ENCODE data around the gene SLC25A47.
A peak's percentile ranks its signal among the peaks of the same experiment; 100 is the strongest.
"Not testable (repeated sequence)": the region's sequence is repeated elsewhere in the genome, so short reads cannot be mapped to it uniquely, and the experiment has no call there.

The SLC25A47 gene

DNA sequence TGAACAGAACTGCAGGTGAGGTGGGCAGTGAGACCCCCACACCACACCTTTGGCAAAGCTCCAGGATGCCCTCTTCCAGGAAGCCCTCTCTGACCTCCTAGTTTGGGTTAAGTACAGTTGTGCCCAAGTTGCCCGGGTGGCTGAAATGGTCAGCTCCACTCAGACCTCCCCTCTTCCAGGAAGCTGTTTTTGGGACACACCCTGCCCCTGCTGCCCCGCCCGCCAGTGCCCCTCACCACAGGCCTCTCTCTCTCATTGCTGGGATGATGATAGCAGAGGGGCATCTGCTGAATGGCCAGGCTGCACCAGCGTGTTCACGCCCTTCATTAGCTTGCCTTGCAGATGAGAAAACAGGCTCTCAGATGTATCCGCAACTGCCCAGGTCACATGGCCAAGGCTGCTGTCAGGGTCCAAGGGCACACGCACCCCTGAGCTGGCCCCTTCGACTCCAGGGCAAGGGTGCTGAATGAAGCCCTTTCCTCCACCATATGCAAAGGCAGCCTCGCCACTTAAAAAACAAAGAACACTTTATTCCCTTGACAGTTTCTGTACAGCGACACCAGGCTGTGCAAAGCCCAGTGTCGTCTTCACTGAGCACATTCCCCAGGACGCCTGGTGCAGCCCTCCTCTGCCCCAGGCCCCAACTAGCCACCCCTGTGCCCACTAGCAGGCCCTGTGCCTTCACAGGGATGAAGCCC is 32.4 kb upstream of the SLC25A47 start:
- DNase-seq = no peak

DNA sequence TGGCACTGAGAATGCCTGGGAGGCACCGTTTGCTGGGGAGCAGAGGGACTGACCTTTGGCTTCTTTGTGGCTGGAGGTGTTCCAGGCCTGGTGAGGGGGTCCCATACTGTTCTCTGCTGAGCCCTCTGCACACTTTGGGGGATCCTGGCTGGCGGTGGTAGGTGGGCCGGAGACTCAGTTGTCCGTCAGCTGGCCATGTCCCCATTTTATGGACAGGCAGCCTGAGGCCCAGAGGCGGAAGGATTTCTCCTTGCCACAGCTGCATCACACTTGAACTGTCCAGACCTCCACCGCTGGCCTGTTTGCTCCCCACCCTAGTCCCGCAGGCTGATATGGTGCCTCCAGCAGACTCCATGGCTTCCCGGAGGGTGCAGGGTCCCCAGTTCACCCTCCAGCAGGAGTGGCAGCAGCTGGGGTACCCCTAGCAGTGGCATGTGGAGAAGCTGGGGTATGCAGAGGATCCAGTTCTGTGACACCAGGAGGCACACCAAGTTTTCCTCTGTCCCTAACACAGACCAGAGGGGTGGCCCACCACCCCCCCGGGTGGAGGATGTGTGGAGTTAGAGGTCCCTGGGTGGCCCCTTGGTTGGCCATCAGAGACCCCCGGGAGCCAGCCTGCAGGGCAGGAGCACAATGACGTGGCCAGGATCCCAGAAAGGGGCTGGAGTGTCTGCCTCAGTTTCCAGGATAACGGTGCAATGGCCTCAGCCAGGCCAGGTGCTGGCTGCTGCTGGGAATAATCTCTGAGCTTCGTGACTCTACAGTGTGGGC is 31.6 kb upstream of the SLC25A47 start:
- DNase-seq = no peak

DNA sequence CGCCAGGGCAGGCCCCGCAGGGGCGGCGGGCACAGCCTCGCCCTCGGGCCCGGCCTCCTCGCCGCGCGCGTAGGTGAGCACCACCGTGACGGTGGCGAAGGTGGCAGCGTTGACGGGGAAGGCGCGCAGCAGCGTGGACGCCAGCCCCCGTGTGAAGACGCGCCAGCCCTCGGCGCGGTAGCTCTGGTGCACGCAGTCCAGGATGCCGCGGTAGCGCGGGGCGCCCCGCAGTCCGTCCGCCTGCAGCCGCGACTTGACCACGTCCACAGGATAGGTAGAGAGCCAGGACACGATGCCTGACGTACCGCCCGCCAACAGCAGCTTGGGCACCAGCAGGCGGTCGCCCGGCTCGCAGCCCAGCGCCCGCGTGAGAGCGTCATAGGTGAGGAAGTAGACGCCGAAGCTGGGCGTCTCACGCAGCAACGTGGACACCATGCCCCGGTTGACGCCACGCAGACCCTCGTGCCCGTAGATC is 30.8 kb upstream of the SLC25A47 start:
- DNase-seq = no peak

DNA sequence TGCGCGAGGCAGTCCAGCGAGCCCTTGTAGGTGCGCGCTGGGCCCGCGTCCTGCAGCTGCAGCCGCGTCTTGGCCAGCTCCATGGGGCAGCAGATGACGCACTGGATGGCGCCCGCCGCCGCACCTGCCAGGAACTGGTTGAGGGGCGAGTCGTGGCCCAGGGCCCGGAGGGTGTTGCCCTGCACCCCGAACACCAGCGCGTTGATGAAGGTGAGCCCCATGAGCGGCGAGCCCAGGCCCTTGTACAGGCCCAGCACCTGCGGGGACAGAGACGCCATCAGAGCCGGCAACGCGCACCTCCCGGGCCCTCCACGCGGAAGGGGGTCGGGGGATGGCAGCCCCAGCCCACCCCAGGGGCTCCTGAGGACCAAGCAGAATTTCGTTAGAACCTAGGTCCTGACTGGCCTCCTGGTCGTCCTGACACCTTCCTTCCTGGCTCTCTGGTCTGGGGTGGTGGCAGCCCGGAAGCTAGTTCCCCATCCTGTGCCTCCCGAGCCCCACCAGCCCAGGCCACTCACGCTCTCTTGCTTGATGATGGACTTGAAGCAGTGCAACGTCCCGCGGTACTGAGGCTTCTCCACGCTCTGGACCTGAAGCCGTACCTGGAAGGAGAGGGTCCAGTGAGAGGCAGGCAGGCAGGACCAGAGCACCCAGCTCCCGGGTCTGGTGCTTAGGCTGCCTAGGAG is 30.2 kb upstream of the SLC25A47 start:
- no peak for DNase-seq

DNA sequence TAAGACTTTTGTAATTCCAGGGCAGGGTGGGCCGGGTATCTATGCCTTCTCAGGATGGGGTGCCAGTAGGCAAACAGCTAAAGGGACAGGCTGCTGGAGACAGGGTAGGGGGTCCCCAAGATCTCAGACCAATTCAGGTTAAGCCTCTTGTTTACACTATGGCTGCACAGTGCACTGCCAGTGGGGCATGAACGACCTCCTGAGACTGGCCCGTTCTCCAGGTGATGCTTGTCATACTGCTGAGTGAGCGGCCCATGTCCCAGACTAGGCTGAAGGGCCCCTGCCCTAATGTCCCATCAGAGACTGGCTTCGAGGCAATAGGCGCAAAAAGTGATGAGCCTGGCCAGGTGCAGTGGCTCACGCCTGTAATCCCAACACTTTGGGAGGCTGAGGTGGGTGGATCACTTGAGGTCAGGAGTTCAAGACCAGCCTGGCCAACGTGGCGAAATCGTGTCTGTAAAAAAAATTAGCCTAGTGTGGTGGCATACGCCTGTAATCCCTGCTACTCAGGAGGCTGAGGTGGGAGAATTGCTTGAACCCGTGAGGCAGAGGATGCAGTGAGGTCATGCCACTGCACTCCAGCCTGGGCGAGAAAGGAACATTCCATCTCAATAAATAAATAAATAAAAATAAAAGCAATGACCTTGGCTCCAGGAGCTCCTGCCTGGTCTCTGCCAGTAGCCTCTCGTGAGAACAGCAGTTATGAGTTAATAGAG is 29.5 kb upstream of the SLC25A47 start:
- no peak for DNase-seq

DNA sequence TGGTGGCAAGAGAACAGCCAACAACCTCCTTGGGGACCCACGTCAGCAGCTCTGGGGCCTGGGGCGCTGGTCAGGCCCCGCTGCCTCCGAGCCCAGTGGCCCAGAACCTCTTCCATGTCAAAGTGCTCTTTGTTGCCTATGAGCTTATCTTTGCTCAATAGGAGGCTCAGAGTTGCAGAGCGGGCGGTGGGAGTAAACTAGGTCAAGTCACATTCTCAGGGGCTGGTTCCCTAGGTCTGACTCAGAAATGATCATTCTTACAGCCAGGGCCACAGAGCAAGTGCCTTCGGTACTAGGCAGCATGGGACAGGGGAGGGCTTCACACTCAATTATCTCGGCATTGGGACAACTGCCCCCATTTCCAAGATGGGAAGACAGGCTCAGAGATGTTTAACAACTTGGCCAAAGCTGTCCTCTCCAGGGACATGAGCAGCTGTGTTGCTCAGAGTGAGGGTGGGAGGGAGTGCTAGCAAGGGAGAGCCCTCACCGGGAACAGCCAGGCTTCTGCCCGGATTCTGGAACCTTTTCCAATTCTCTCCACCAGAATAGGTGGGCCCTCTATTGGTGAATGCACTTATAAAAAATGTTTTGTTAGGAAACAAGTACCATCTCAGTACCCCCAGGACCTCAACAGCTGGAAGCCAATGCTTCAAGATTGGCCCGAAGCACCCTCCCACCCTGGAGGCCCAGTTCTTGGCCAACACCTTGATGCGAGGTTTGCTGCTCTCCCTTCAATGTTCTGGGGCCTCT is 28.8 kb upstream of the SLC25A47 start:
- no peak for DNase-seq

DNA sequence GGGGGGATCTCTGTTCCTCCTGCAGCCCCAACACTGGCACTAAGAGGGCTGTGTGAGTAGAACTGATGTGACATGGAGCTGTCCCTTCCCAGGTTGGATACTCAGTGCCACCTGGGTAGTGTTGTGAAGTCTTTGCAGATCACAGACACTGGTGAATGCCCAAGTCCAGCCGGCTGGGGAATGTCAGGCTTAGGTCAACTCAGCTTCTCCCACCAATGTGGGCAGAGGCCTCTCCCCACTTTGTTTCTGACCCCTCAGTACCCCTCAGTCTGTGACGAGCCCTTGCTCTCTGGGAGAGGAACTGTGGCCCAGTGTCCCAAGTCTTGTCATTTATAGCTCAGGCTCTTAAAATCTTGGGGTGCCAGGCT is 28.2 kb upstream of the SLC25A47 start:
- no peak for DNase-seq

DNA sequence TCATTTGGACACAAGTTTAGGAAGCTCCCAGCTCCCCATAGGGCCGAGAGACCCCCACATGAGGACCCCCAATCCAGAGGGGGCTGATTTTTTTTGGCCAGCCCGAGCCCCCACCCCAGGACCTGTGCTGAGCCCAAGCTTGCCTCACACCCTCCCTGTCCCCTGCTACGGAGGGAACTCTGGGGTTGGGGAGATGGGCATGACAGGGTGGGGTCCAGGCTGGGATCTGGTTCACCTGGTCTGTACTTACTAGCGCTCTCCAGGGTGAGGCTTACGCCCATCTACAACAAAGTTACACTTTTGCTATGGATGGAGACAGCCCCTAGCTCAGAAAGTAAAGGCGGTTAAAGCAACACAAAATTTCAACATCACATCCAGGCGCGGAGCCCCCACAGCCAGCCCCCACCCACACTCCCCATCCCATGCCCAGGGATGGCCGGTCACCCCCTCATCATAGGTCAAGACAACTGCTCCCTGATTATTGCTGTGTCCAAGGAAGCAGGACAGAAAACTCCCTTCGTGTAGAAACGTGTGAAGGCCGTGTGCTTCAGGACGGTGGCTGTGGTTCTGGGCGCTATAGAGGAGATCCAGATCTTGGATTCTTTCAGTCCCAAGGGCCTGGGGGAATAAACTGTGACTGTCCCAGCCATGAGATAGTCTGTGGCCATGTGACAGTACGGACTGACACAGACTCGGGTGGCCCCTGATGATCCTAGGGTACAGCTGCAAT is 27.6 kb upstream of the SLC25A47 start:
- DNase-seq = no peak

DNA sequence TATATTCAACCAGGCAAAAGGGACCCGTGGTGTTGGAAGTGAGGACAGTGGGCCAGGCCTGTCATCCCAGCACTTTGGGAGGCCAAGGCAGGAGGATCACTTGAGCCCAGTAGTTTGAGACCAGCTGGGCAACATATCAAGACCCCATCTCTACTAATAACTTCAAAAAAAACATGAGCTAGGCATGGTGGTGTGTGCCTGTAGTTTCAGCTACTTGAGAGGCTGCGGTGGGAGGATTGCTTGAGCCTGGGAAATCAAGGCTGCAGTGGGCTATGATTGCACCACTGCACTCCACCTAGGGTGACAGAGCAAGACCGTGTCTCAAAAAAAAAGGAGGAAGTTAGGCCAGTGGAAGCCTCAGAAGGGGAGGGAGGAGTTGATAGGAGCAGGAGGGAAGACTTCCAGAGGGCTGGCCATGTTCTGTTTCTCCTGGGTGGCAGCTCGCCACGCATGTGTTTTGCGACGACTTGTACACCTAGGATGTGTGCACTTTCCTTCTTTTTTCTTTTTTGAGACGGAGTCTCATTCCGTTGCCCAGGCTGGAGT is 27.0 kb upstream of the SLC25A47 start:
- DNase-seq = peak; percentile 30

DNA sequence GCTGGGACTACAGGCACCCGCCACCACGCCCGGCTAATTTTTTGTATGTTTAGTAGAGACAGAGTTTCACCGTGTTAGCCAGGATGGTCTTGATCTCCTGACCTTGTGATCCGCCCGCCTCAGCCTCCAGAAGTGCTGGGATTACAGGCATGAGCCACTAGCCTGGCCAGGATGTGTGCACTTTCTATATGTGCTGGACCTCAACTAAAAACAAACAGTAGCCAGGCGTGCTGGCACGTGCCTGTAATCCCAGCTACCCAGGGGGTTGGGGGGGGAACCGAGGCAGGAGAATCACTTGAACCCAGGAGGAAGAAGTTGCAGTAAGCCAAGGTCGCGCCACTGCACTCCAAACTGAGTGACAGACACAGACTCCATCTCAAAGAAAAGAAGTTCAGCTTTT is 26.4 kb upstream of the SLC25A47 start:
- not testable (repeated sequence) for DNase-seq

DNA sequence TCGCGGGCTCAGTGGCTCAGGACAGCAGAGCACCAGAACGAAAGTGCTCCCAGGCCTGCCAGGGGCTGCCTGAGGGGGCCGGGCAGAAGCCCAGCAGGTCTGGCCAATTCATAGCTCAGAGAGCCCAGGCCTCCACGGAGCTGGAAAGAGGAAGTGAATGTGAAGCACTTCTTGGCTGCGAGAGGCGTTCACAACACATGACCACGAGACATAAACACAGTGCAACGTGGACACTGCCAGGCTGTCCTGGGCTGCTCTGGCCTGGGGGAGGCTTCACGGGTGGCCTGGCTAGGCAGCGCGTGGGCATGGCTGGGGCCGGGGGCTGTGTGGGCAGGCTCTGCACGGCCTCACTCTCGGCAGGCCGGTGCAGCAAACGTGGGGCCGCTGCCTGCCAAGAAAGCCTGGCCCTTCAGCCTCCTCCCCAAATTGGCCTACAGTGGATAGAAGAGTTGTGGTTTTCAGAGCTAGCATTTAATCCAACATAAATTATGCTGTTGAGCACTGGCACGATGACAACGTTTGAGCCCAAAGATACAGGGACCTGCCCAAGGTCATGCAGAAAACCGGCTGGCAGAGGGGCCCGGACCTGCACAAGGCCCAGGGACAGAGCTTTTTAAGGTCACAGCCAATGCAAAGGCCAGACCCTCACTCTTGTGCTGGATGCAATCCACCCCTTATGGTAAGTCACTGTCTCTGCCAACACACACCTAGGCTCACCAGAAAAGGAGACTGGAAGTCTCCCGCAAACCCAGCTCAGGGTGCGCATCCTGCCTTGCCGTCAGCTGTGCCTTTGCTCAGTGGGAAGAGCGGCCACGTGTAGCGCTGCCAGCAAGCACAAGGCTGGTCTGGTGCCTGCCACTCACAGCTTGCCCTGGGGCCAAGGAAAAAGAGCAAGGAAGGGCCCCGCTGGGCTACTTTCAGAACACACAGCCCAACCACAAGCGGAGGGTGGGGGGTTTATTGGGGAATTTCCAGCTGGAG is 25.5 kb upstream of the SLC25A47 start:
- peak; percentile 81 for DNase-seq

DNA sequence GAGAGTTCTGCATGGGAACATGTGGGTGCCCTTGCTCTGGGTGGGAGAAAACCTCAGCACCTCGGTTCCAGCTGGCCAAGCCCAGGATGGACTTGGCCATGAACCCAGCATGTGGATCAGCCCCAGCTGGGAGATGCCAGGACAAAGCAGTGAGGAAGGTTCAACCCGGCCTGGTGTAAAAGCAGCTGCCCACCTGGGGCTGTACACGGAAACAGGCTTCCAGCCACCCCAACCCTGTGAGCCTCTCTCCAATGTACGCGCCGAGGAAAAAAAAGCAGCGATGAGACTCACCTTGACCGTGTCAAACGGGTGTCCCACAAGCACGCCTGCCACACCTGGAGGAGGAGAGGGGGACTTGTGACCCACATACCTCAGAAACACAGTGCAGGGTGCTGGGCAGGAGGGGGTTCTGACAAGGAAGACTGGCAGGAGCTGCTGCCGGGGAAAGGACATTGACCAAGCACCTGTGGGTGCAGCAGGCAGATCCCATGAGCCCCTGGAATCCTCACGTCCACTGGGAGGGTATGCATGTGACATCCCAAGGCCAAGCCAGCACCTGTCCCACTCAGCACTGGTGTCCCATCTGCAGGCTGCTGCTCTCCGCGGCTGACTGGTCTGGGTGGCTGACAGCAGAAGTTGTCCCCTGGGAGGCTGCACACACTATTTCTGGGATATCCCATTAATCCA is 24.4 kb upstream of the SLC25A47 start:
- peak; percentile 43 for DNase-seq

DNA sequence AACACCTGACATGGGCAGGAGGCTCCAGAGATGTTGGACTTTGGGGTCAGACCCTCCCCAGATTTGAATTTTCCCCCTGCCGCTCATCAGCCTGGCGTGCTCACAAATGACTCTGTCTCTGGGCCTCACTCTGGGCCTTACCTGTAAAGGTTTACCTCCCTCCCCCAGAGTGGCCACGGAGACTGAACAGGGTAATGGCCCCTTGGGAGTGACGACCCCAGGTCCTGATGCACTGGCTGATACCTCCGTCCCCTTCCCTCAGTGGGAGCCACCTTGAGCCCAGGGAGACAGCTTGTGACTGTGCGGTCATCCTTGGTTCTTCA is 23.9 kb upstream of the SLC25A47 start:
- no peak for DNase-seq

DNA sequence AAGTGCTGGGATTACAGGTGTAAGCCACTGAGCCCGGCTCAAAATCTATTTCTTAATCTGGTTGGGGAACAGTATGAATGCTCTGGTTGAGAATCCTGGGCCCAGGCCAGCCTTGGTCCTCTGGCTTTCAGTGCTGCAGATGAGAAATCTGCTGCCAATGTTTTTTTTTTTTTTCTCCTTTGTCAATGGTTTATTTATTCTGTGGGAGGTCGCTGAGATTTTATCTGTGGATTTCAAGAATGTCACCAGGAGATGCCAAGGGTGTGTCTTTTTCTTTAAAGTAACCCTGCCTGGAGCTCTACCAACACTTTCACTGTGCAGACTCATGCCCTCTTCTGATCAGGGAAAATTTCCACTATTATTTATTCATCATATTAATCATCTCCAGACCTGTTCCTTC is 20.5 kb upstream of the SLC25A47 start:
- no peak for DNase-seq

DNA sequence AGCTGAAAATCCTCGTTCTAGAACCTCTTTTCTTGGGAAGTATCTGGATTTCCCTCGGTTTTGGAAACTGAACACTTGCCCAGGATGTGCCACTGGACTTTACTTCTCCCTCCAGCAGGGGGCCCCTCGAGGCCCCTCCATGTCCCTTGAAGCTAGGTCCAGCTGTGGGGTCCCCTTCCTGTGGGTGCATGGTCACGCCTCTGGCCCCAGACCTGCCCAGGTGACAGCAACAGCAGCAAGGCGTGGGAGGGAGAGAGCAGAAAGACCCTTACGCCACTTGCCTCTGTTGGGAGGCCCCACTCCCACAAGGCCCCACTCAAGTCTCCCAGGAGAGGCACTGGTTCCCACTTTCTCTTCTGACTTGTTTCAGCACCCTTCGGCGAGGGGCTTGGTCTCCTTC is 20.0 kb upstream of the SLC25A47 start:
- DNase-seq = no peak

DNA sequence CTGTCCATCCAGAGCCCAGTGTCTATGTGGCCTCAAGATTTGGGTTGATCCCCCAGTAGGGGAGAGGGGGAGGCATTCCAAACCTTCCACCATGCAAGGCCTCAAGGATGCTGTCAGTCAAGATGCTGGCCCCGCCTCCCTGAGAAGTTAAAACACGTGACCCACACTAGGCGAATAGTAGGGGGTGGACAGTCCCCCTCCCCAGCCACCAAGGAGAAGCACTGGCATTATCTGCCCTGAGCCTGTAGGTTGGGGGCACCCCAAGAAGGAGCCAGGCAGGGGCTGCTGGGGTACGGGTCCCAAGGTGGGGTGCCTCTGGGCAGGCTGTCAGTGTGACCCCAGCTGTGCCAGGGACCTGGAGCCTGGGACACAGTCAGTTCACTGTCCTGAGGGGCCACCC is 19.2 kb upstream of the SLC25A47 start:
- no peak for DNase-seq

DNA sequence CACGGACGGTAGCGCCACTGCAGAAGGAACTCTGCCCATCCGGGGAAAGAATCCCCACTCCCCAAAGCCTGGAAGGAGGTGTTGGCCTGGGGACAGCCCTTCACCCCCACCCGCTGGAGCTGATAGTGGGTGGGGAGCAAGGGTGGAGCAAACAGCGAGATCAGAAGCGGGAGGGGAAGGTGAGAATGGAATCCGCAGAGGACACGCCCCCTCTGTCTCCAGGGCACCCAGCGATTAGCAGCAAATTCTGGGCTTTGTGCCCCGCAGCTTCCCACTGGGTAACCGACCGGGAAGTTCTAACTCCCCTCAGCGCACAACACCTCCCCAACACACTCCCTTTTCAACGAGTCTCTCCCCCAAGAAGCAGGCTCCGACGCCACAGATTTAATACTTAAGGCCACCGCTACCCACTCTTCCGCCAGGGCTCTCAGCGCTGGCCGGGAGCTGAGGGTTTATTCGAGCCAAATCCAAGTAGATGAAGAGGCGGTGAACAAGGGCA is 18.3 kb upstream of the SLC25A47 start:
- DNase-seq = no peak

DNA sequence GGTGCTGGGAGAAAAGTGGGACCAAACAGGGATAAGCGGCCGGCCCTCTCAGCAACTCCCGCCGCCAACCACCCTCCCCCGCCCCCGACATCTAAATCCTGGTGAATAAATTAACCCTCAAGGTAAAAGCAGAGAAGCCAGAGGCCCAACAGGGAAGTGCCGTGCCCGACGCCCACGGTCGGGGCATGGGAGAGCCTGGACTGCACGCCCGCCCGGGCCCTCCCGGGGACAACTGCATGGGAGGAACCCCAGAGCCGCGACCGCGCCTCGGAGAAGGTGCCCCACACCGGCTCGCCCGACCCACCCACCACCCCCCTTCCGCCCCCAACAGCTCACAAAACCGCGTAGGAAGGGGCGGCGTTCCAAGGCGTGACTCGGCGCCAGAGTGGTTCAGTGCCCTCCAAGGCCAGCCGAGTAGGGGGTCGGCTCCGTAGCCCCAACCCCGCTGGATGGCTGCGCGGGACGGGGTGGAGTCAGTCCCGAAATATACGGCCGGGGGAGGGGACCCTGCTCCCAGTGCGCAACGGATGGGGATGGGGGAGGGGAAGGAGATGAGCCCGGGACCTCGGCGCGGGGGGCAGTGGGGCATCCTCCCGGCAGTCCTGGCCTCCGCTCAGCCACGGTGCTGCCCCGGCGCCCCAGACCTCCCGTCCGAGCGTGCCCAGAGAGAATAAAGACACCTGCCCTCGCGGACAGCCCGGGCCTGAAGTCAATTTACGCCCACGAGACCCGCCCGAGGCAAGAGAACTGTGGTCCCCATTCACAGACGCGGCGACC is 17.6 kb upstream of the SLC25A47 start:
- no peak for DNase-seq
